HG03095 (cell line): ENCODE measurements around the gene MAT1A.
"Not testable (repeated sequence)": the region's sequence is repeated elsewhere in the genome, so short reads cannot be mapped to it uniquely, and the experiment has no call there.

Experiments
- ATAC-seq: cut with Tn5 transposase; IDR thresholded peaks from one replicate; pipeline ENCODE4 v1.9.1; 2021; ENCODE audit warnings: moderate library complexity; ENCODE audit not compliant: unreplicated experiment

The MAT1A gene

GRCh38 chr10:80234331-80235235 lies 54.9 kb downstream of the MAT1A start:
- ATAC-seq, result peak; percentile 100

DNA sequence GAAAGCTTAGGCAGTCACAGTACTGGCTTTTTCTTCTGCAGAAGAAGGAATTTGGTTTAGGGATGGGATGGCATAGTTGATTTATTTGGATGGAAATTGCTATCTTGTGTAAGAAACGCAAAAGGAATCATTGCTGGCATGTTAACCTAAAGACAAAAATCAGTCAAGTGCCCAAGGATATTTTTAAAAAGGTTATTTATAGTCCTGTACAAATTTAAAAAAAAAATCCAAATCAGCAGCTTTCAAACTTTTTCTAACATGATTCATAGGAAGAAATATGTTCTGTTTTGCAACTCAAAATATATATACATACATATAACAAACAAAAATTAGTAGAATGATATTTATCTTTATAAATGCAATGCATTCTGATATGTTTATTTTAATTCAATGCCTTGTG lies 55.6 kb downstream of the MAT1A start:
- ATAC-seq, result not testable (repeated sequence)

- ATAC-seq, result not testable (repeated sequence)
These were observed 62.7 kb downstream of the MAT1A start for GRCh38 chr10:80226723-80227122.

GRCh38 chr10:80223031-80223419 lies 66.4 kb downstream of the MAT1A start:
- ATAC-seq, result not testable (repeated sequence)
